Brain microvascular endothelial cell (primary cell): ENCODE data around the gene RGS19.

ENCODE experiments used
- DNase-seq: peaks from one replicate; pipeline ENCODE4 v3.0.0-alpha.2; 2020
- H3K27ac ChIP-seq: fragments of 250-450 bp; sonication (Bioruptor Pico); 2 replicates; pipeline ENCODE4 v1.5.1; 2020; ENCODE audit warnings: mild to moderate bottlenecking, moderate library complexity
- H3K27me3 ChIP-seq: fragments of 250-450 bp; sonication (Bioruptor Pico); replicated peaks from 2 replicates; pipeline ENCODE4 v1.5.1; 2020; ENCODE audit warnings: mild to moderate bottlenecking
- H3K36me3 ChIP-seq: fragments of 250-450 bp; sonication (Bioruptor Pico); replicated peaks from 2 replicates; pipeline ENCODE4 v1.5.1; 2020; ENCODE audit warnings: mild to moderate bottlenecking
- H3K4me3 ChIP-seq: 2 replicates; pipeline ENCODE4 v1.5.1; 2011; ENCODE audit warnings: low read depth, mild to moderate bottlenecking, control low read depth, low read length, moderate library complexity
- in situ Hi-C: cut with HindIII; loops from 2 replicates; pipeline ENCODE4 v1.10.0; 2017; ENCODE audit warnings: low sequenced_read_pairs, low pct_ligation_motif_present
- TF ChIP-seq, protein P1 (sequence below): IDR thresholded peaks from 2 replicates; pipeline ENCODE4 v1.5.1; 2011; ENCODE audit warnings: low read depth, mild to moderate bottlenecking, moderate library complexity, low read length, control low read depth, inconsistent platforms; ENCODE audit errors: missing control alignments

RGS19 gene

DNA sequence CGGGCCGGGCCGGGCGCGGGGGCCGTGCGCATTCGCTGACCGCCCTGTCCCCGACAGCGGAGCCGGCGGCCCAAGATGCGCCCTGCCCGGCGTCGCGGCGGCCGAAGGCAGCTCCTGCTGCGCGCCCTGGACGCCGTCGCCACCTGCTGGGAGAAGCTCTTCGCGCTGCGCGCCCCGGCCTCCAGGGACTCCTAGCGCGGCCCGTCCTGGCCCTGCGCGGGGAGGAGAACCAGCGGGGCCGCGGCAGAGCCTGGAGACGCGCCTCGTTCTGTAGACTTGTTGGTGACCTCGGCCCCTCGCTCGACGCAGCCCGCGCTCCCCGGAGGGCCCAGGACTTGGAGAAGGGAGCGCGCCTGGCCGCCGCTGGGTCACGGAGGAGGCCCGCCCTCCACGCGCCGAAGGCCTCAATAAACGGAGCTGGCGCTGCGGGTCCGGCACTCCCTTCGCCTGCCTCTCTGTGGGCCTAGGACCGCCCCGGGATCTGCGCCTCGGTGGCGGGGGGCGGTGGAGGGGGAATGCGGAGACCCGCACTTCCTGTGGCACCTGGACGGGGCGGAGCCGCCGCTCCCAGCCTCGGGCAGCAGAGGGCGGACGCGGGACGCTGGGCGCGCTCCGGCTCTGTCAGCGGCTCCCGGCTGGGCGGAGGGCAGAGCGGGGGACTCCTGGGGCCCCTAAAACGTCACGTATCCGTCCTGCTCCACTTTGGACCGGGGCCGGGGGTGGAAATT is 40.6 kb downstream of the RGS19 start:
- no peak overlapping the region for H3K27ac ChIP-seq
- in situ Hi-C loops = no loop called here
- TF ChIP-seq, protein P1, sequence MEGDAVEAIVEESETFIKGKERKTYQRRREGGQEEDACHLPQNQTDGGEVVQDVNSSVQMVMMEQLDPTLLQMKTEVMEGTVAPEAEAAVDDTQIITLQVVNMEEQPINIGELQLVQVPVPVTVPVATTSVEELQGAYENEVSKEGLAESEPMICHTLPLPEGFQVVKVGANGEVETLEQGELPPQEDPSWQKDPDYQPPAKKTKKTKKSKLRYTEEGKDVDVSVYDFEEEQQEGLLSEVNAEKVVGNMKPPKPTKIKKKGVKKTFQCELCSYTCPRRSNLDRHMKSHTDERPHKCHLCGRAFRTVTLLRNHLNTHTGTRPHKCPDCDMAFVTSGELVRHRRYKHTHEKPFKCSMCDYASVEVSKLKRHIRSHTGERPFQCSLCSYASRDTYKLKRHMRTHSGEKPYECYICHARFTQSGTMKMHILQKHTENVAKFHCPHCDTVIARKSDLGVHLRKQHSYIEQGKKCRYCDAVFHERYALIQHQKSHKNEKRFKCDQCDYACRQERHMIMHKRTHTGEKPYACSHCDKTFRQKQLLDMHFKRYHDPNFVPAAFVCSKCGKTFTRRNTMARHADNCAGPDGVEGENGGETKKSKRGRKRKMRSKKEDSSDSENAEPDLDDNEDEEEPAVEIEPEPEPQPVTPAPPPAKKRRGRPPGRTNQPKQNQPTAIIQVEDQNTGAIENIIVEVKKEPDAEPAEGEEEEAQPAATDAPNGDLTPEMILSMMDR = peak; percentile 59
- H3K27me3 ChIP-seq = peaks cover 21% of the 10 kb centered on the region
- peak overlapping the region; percentile 37 for H3K4me3 ChIP-seq
- peak; percentile 18 for DNase-seq
- H3K36me3 ChIP-seq = peaks cover 2% of the 10 kb centered on the region

DNA sequence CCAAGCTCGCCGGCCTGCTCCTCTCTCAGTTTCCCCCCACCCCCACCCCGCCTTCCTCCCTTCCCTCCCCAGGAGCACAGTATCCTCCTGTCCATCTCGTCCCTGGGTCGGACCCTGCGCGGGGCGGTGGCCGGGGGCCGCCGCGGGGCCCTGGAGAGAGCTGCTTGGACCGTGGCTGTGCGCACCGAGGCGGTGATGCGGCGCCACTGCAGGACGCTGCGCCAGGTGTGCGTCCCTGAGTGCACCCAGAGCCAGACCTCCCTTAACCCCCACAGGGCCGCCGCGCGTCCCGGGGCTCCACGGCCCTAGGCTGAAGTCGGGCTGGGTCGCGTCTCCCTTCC is 41.1 kb downstream of the RGS19 start:
- no peak for DNase-seq
- TF ChIP-seq, protein P1 = no peak
- H3K27me3 ChIP-seq = peaks cover 21% of the 10 kb centered on the region
- H3K4me3 ChIP-seq = no peak overlapping the region
- peaks cover 2% of the 10 kb centered on the region for H3K36me3 ChIP-seq
- no peak overlapping the region for H3K27ac ChIP-seq
- in situ Hi-C loops = no loop called here

DNA sequence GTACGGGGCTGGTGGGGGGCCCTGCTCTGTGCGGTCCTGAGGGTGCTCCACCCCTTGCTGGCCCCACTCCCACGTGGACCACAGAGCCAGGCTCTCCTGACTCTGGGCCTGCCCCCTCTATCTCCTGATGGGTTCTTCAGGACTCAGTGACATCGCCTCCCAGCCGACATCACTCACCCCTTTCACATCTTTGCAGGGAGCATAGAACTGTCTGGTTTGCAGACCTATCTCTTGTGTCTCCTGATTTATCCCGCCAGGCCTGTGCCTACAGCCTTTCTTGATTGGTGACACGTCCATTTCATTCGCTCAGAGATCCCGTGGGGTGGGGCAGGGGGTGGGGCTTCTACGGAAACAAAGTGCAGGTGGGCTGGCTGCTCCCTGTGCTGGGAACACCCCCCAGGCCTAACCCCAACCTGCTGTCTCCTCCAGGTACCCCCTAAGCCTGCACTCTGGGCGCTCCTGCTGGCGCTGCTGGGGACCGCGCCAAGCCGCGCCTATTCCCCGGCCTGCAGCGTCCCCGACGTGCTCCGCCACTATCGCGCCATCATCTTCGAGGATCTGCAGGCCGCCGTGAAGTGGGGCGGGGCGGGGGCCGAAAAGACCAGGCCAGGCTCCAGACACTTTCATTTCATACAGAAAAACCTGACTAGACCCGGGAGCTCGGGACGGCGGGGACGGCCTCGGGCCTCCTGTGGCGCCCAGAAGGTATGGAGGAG is 41.7 kb downstream of the RGS19 start:
- no peak overlapping the region for H3K4me3 ChIP-seq

DNA sequence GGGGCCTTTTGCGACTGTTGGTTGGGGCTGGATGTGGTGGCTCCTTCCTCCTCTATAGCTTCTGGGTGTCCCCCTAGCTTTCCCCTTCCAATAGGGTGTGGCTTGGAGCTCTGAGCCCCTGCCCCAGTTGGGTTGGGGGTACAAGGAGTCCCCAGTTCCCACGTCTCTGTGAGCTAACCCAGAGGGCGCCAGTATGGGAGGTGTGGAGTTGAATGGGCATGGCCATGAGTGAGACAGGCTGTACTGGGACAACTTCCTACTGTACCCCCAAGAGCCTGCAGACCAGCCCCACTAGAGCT is 42.2 kb downstream of the RGS19 start:
- H3K4me3 ChIP-seq = no peak overlapping the region
- H3K27ac ChIP-seq = no peak overlapping the region
- in situ Hi-C loops = no loop called here
- TF ChIP-seq, protein P1 = no peak
- H3K36me3 ChIP-seq = peaks cover 5% of the 10 kb centered on the region
- H3K27me3 ChIP-seq = peaks cover 17% of the 10 kb centered on the region
- DNase-seq = no peak

More for the DNA sequence above, 41.7 kb downstream of the RGS19 start:
- H3K27ac ChIP-seq = no peak overlapping the region
- peaks cover 21% of the 10 kb centered on the region for H3K27me3 ChIP-seq
- peaks cover 4% of the 10 kb centered on the region for H3K36me3 ChIP-seq
- TF ChIP-seq, protein P1 = no peak
- no peak for DNase-seq
- in situ Hi-C loops = no loop called here

DNA sequence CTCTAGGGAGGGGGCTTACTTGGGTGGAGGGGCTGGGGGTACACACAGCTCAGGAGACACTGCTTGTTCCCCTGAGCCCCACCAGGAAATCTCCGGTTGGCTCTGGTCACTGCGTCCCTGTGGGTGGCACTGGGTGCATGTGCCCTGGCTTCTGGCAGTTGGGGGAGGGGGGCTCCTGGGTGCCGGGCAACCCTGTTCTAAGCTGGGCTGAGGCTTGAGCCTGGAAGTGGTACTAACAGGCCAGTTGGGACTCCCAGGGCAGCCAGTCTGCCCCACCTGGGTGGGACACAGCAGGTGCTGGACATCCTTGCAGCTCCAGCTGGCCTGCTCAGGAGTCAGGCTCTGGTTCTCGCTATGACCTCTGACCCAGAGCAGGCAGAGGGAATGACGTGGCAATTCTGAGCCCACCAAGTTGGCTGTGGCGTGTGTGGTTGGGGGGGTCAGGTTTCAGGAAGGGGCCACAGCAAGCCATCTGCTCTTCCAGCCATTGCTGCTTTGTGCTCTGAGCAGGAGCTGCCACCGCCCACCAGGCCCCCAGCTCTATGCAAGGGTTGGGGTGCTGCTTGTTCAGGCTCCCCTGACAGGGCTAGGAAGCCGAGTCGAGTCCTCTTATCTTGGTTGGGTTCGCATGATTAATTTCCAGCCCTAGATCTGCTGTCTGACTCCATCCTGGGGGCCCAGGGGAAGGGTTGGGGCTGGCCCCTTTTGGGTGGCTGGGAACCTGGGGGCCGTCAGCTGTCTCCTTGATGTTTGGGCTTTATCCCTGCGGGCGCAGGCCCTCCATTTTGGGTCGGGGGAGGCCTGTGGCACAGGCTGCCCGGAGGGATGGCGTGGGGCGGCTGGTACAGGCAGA is 42.7 kb downstream of the RGS19 start:
- Histone ChIP-seq H3K27ac (no peak overlapping the region), H3K27me3 (peaks cover 12% of the 10 kb centered on the region), H3K36me3 (peaks cover 10% of the 10 kb centered on the region), H3K4me3 (no peak overlapping the region)
- no peak for DNase-seq
- in situ Hi-C loops = no loop called here
- TF ChIP-seq, protein P1 = no peak
